Activated effector memory CD4-positive, alpha-beta T cell treated with Interleukin-2 at 50 U/mL for 16 hours (primary cell): ENCODE data around the gene HIVEP1.

Experiments
- DNase-seq: peaks from one replicate; pipeline ENCODE4 v3.0.0-alpha.2; 2020

HIVEP1 gene

GRCh38 chr6:12200761-12201160 lies 188.6 kb downstream of the HIVEP1 start:
- DNase-seq: no peak

- DNase-seq: no peak
Observed at GRCh38 chr6:12203001-12203400, 190.9 kb downstream of the HIVEP1 start.

GRCh38 chr6:12208190-12208589 lies 196.1 kb downstream of the HIVEP1 start:
- DNase-seq: no peak

GRCh38 chr6:12208673-12209072 lies 196.6 kb downstream of the HIVEP1 start:
- no peak for DNase-seq
